Ascending aorta (tissue), 2 donors: ENCODE results near the gene NLRC5. TPM values are rescaled to one million over a fixed set of nuclear protein-coding genes. Genes with fewer than 3 reads are reported as not detected.

Experiments used
- DNase-seq, 2 donors: peaks; one replicate each; pipeline ENCODE4 v3.0.0-alpha.2; 2019; ENCODE audit warnings: low spot score in 2 of 2
- H3K27ac ChIP-seq, 2 donors: fragments of 200-600 bp; sonication (generic); one replicate each; pipeline ENCODE4 v1.5.1; 2016 to 2017; ENCODE audit warnings: mild to moderate bottlenecking in 1 of 2
- H3K27me3 ChIP-seq: fragments of 200-600 bp; sonication (generic); one replicate; pipeline ENCODE4 v1.5.1; 2017
- H3K36me3 ChIP-seq, 2 donors: fragments of 200-600 bp; sonication (generic); one replicate each; pipeline ENCODE4 v1.5.1; 2016
- H3K4me1 ChIP-seq, 2 donors: fragments of 200-600 bp; sonication (generic); one replicate each; pipeline ENCODE4 v1.5.1; 2016 to 2017; ENCODE audit warnings: mild to moderate bottlenecking in 1 of 2
- H3K4me3 ChIP-seq, 2 donors: fragments of 200-600 bp; sonication (generic); one replicate each; pipeline ENCODE4 v1.5.1; 2016 to 2017; ENCODE audit warnings: mild to moderate bottlenecking in 1 of 2
- H3K9me3 ChIP-seq, 2 donors: fragments of 200-600 bp; sonication (generic); one replicate each; pipeline ENCODE4 v1.5.1; 2016
- intact Hi-C: fragments of 100-400 bp; cut with DNase I; formaldehyde crosslinking; loops from one replicate; pipeline ENCODE4 v1.15.1; 2023
- total RNA-seq: library from RNA; depleted of rRNA; stranded (reverse); fragments of >200 nt; gene quantifications from one replicate; pipeline ENCODE4 v1.1.0, GENCODE V29; 2016
- TF ChIP-seq, protein P1 (sequence below), 3 experiments: fragments of 200-600 bp in 2 of 3; fragments of 450-650 bp in 1 of 3; sonication (generic) in 2 of 3; IDR thresholded peaks; one replicate each; pipeline ENCODE4 v1.5.1; 2016 to 2019; ENCODE audit warnings: antibody characterized with exemption in 3 of 3, mild to moderate bottlenecking in 1 of 3, moderate library complexity in 1 of 3

NLRC5 gene
- total RNA-seq, 1 donor from 2014 or later, result 46.7 TPM

- Histone ChIP-seq H3K9me3 (no peaks in the 10 kb centered on the region), H3K27me3 (no peaks in the 10 kb centered on the region), H3K36me3 (no peaks in the 10 kb centered on the region), H3K27ac (no peak overlapping the region), H3K4me3 (no peak overlapping the region), H3K4me1 (peaks cover 0 to 10% of the 10 kb centered on the region in 2 donors)
- intact Hi-C loops, result no loop called here
- TF ChIP-seq, protein P1, sequence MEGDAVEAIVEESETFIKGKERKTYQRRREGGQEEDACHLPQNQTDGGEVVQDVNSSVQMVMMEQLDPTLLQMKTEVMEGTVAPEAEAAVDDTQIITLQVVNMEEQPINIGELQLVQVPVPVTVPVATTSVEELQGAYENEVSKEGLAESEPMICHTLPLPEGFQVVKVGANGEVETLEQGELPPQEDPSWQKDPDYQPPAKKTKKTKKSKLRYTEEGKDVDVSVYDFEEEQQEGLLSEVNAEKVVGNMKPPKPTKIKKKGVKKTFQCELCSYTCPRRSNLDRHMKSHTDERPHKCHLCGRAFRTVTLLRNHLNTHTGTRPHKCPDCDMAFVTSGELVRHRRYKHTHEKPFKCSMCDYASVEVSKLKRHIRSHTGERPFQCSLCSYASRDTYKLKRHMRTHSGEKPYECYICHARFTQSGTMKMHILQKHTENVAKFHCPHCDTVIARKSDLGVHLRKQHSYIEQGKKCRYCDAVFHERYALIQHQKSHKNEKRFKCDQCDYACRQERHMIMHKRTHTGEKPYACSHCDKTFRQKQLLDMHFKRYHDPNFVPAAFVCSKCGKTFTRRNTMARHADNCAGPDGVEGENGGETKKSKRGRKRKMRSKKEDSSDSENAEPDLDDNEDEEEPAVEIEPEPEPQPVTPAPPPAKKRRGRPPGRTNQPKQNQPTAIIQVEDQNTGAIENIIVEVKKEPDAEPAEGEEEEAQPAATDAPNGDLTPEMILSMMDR (IDR thresholded peaks at IDR 0.05), result peak; percentile 70 to 76 (median 72)
- DNase-seq, result peak; percentile 32 to 88
These were observed 24.9 kb upstream of the NLRC5 start for GRCh38 chr16:56964243-56965148.

- peaks cover 0 to 10% of the 10 kb centered on the region in 2 donors for H3K4me1 ChIP-seq
- H3K27me3 ChIP-seq, result no peaks in the 10 kb centered on the region
- DNase-seq, result no peak
- no peak overlapping the region for H3K27ac ChIP-seq
- H3K9me3 ChIP-seq, result no peaks in the 10 kb centered on the region
- no peak overlapping the region for H3K4me3 ChIP-seq
- intact Hi-C loops, result no loop called here
- TF ChIP-seq, protein P1 (IDR thresholded peaks at IDR 0.05), result no peak
- no peaks in the 10 kb centered on the region for H3K36me3 ChIP-seq
These were observed 23.9 kb upstream of the NLRC5 start for GRCh38 chr16:56965149-56966092.

DNA sequence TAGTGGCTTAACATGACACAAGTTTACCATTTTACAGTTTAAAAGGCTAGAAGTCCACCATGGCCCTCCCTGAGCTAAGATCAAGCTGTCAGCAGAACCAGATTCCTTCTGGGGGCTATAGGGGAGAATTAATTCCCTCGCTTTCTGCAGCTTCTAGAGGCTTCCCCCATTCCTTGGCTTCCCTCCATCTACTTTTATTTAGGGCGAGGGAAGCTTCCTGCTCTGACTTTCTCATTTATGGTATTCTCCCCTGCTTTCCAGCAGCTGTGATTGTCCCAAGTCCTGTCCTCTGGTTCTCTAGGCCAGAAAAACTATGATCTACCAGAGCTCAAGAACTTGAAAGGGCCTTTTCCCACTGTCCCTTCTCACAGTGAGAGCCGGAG is 23.3 kb upstream of the NLRC5 start:
- no peak overlapping the region for H3K4me3 ChIP-seq
- H3K27me3 ChIP-seq, result no peaks in the 10 kb centered on the region
- H3K4me1 ChIP-seq, result peaks cover 0 to 8% of the 10 kb centered on the region in 2 donors
- intact Hi-C loops, result no loop called here
- H3K36me3 ChIP-seq, result no peaks in the 10 kb centered on the region
- DNase-seq, result no peak
- no peaks in the 10 kb centered on the region for H3K9me3 ChIP-seq
- TF ChIP-seq, protein P1 (IDR thresholded peaks at IDR 0.05), result no peak
- no peak overlapping the region for H3K27ac ChIP-seq

DNA sequence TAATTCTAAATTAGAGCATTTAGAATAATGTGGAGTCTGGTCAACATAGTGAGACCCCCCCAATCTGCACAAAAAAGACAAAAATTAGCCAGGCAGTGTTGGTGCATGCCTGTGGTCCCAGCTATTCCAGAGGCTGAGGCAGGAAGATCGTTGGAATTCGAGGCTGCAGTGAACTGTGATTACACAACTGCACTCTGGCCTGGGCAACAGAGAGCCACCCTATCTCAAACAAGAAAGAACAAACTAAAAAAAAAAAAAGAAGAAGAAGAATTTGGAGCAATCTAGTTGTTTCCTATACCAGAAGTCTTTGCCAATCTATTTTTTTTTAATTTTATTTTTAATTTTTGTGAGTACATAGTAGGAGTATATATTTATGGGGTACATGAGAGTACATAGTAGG is 21.6 kb upstream of the NLRC5 start:
- DNase-seq, result no peak
- Histone ChIP-seq H3K27me3 (no peaks in the 10 kb centered on the region), H3K36me3 (no peaks in the 10 kb centered on the region), H3K27ac (no peak overlapping the region), H3K4me3 (no peak overlapping the region), H3K9me3 (no peaks in the 10 kb centered on the region), H3K4me1 (peaks cover 0 to 2% of the 10 kb centered on the region in 2 donors)
- intact Hi-C loops, result no loop called here
- TF ChIP-seq, protein P1 (IDR thresholded peaks at IDR 0.05), result no peak

DNA sequence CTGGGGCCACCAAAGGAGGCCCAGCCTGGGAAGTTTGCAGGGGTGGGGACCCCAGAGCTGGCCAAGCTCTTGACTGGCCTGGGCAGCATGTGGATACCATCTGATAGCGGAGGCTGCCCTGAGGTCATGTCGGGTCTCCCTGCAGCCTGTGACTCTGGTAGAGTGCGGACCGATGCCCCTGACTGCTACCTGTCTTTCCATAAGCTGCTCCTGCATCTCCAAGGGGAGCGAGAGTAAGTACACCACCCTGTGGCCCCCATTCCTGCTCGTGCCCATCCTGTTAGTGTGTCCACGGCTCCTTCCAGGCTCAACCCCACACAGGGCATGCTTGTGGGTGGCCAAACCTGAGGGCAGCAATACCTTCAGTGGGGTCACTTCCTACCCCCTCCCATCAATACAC is 19.6 kb upstream of the NLRC5 start:
- TF ChIP-seq, protein P1 (IDR thresholded peaks at IDR 0.05), result no peak
- no peak overlapping the region for H3K27ac ChIP-seq
- intact Hi-C loops, result no loop called here

More for the DNA sequence above, 19.6 kb upstream of the NLRC5 start:
- H3K4me3 ChIP-seq, result no peak overlapping the region
- H3K36me3 ChIP-seq, result no peaks in the 10 kb centered on the region
- no peaks in the 10 kb centered on the region for H3K27me3 ChIP-seq
- no peak for DNase-seq
- H3K4me1 ChIP-seq, result no peaks in the 10 kb centered on the region
- no peaks in the 10 kb centered on the region for H3K9me3 ChIP-seq
